GM21367 (cell line): ENCODE results near the gene TASP1.

ENCODE experiments used
- ATAC-seq: cut with Tn5 transposase; IDR thresholded peaks from one replicate; pipeline ENCODE4 v1.9.1; 2021; ENCODE audit not compliant: unreplicated experiment

TASP1 gene

GRCh38 chr20:13355411-13355810 is 283.3 kb downstream of the TASP1 start:
- no peak for ATAC-seq

GRCh38 chr20:13353261-13353945 is 285.3 kb downstream of the TASP1 start:
- ATAC-seq, result no peak

GRCh38 chr20:13349235-13349604 is 289.5 kb downstream of the TASP1 start:
- no peak for ATAC-seq

GRCh38 chr20:13348311-13349234 is 290.2 kb downstream of the TASP1 start:
- ATAC-seq, result no peak

GRCh38 chr20:13344671-13345070 is 294.1 kb downstream of the TASP1 start:
- ATAC-seq, result no peak

- no peak for ATAC-seq
These were observed 296.1 kb downstream of the TASP1 start for GRCh38 chr20:13342469-13343242.

- ATAC-seq, result no peak
These were observed 296.9 kb downstream of the TASP1 start for GRCh38 chr20:13341737-13342393.

GRCh38 chr20:13340088-13340487 is 298.6 kb downstream of the TASP1 start:
- no peak for ATAC-seq
